Hematopoietic multipotent progenitor cell treated with erythropoietin and hydrocortisone succinate and interleukin-3 and kit ligand, for 17 days (in vitro differentiated cells): ENCODE data around the gene AGBL4.

Experiments
- DNase-seq: peaks from one replicate; pipeline ENCODE4 v3.0.0-alpha.2; 2015; ENCODE audit warnings: low spot score

The AGBL4 gene

DNA sequence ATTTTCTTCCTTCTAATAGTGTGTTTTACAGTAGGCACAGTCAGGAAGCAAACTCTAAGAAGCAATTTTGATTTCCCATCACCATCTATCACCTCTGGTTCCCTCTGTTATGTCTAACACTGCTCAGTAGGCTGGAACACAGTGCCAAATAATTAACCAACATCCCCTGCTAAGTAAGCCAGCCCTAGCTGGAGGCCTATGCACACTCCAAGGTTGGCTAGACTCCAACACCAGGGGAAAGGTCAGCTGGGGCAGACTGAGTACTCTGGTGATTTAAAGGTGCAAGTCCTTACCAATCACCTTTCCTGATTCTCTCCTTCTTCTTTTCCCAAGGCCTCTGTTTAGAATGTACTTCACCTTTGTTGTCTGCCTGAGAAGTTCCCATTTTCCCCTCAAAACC is 1200.6 kb downstream of the AGBL4 start:
- no peak for DNase-seq

DNA sequence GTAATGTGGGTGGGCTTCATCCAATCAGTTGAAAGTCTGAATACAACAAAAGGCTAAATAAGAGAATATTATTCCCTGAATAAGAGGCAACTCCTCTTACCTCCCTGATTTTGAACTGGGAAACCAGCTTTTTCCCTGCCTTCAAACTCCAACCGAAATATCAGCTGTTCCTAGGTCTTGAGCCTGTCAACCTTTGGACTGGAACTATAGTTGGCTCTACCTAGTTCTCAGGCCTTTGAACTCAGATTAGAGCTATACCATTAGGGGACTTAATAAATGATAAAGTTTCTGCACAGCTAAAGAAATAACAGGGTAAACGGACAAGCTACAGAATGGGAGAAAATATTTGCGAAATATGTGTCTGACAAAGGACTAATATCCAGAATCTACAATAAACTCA is 1203.3 kb downstream of the AGBL4 start:
- DNase-seq, result no peak

DNA sequence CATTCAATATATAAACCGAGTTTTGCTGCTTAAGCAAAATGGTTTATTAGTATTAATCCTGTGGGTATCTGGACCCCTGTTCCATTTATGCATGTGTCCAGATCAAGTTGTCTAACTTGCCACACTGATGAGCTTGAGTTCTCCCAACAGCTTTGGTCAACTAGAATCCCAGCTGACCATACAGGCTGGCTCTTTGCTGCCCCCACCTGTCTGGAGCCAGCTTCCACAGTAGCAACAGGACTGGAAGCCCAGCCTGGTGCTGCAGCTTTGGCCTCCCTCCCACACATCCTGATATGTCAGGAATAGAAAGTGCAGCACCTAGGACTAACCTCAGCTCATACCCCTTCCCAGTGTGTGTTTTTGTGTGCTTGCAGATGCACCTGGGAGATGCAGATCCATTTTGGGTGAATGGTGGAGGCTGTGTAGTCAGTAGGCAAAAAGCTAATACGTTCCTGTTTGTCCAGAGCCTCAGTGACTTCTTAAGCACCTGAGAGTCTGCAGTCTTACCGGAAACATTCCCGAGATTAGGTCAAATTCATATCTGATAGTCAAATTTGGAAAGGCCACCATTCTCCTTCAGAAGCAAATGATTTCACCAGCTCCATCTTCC is 1206.1 kb downstream of the AGBL4 start:
- no peak for DNase-seq

DNA sequence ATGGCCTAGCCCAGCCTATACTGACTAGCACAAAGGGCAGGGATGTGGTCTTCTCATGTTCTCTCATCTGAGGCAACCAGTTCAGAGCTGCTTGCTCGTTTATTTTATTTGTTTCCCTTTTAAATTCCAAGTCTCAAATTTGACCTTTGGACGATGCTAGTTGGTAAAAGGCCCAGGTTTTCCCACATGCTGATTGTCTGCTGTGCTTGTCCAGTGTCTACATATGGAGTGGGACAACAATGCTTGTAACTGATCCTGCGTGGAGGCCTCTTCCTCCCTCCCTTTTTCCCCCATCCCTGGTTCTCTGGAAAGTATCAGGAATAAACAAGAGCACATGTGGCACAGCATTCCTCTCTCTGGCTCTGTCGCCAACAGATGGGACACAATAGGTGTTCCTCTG is 1213.0 kb downstream of the AGBL4 start:
- no peak for DNase-seq

DNA sequence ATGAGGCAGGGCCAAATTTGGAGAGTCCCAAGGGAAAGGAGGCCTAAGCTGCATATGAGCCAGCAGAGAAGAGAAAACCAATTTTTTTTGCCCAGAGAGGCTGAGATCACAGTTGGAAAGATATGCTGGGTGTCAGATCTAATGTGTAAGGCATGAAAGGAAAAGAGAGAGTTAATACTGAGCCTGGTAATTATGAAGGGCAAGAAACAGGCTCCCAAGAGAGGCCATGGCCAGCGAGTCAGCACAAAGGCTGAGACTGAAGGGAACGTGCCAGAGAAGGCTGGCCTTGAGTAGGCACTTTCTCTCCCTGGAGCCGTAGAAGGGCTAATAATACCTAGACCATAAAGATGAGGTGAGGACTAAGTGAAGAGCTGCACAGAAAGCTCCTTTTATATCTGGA is 1215.3 kb downstream of the AGBL4 start:
- no peak for DNase-seq

DNA sequence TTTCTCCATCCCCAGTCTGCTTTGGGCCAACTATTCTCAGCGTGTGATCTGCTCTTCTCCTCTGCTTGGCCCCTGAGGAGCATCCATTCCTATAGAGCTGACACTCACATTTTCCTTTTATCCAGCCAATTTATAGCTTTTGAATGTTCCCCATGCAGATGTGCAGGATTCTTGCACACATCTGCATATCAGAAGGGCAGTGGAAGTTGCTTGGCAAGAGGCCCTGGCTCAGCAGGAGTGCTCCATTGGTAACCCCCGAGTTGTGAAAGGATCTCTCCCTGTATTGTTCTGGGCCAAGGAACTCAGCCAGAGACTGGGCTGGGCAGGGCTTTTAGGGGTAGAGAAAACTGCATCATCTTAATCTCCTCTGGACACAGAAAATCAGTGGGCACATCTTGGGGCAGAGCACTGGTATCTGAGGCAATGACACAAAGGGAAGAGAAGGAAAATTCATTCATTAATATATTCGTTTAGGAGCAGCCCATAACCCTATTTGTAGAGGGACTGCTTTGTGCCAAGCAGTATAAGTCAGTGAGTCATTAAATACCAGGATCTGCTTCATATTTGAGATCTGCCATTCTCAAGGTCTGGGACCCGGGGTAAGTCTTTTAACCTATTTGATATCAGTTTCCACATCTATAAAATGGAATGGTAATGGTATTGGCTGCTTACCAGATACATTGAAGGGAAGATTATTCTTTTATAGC is 1216.0 kb downstream of the AGBL4 start:
- DNase-seq, result no peak

DNA sequence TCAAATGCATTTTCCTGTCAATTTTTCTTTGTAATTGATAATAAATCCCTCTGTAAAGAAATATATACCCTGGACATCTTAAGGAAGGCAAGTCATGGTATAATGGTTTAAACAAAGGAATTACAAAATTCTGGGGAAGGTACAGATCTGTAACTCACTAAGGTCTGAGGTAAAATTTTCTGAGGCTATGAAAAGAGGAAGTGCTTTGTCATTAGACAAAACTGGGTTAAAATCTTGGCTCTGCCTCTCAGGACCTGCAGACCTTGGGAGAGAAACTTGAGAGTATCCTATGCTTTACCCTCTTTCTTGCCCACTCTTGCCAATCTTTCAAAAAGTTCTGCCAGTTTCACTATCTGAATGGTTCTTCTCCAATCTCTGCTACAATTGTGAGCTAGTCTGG is 1220.3 kb downstream of the AGBL4 start:
- no peak for DNase-seq

DNA sequence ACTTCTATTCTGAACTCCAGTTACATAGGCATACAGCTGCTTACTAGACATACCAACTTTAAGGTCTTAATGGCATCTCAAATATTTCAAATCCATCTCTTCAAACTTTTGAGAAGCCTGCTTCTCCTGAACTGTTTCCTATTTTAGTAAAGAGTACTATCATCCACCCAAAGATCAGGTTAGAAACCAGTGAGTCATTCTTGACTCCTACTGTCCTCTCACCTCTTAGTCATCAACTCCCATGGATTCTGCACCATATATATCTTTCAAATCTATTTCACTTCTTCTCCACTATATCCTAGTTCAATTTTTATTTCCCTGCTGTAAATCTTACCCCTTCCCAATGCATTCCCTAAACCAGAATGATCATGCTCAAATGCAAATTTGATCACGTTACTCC is 1228.9 kb downstream of the AGBL4 start:
- no peak for DNase-seq

DNA sequence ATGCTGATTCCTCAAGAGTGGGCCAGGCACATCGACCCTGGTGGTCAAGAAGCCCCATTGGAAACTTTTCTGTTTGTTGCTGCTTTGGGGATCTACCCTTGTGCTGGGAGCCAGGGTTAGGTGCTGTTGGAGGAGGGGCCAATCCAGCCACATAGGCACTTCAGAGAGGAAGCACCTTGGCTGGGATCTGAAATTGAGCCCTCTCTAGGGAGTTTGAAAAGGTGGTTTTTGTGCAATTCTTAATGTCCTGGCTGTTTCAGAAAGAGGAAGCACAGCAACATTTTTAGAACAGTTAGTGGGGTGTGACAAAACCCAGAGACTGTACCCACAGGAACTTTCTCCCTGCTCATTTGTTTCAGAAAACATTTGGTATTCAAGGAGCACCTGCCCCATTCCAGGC is 1229.9 kb downstream of the AGBL4 start:
- no peak for DNase-seq

DNA sequence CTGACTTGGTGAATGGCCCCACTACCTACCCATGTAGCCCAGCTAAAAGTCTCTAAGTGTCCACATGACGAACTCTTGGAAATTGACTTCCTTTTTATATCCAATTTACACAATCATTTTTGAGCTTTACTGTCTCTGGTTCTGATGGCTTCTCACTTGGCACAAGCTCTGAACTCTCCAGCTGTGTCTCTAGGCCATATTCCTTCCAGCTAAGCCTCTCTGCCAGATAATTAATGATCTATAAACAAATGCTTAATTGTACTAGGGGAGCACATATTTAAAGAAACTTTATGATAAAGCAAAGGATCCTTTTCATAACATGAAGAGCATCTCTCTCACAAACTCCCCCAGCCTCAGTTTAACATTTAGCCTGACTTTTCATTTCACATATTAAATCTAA is 1230.8 kb downstream of the AGBL4 start:
- DNase-seq, result no peak

DNA sequence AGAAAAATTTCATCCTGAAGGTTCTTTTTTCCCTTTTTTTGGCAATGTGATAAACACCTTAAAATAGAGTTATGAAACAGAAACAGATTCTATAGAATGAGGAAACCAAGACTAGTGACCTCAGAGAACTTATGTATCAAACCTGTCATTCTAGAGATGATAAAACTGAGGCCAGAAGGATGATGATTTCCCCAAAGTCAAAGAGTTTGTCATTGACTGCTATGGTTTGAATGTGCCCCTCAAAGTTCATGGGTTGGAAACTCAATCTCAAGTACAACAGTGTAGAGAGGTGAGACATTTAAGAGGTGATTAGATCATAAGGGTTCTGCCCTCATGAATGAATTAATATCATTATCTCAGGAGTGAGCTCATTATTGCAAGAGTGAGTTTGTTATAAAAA is 1233.4 kb downstream of the AGBL4 start:
- DNase-seq, result no peak

DNA sequence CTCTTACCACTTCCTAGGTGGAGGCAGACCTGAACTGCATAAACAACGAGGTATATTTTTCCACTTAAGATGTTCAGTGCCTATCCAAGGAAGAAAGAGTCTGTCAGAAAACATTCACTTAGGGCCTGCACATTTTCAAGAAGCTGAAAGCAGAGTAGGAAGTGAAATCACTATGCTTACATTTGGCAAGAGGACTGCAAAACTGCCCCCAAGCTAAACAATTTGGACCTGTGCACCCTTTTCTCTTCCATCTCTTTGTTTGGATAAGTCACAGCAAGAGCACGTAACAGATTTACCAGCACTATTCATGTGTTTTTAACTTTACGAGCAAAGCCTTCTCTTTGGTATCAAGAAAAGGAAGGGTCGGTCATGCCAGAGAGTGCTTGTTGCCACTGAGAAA is 1233.9 kb downstream of the AGBL4 start:
- no peak for DNase-seq

DNA sequence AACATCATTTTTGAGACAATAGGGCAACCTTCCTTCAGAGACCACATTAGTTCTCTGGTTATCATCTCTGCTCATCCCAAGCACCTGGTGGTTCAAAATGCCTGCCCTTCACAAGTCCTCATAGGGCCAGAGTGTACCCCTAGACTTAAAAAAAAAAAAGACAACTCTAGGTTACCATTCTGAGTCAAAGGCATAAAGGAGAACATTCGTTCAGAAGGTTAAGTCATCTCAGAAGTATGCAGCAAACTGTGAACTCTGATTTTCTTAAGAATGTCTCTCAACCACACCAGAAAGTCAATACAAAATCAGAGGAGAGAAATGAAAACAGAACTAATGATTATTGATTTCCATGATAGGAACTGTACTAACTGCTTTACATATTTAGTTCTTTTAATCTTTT is 1237.9 kb downstream of the AGBL4 start:
- no peak for DNase-seq

DNA sequence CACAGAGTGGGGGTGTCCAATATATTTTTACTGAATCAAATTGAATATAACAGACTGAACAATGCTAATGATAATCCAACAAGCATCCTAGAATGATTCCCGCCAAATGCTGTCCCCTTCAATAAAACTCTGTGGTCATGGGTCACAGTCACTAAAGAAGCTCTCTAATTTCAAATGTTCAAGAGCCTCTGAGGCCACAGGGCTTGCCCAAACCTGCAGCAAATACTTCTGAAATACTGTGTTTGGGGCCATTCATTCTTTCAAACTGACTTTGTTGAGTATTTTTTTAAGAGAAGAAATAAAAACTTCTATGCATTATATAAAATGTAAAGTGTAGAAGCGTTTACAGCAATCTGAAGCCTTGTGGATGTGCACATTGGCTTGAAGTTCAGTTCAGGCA is 1239.5 kb downstream of the AGBL4 start:
- DNase-seq, result no peak

DNA sequence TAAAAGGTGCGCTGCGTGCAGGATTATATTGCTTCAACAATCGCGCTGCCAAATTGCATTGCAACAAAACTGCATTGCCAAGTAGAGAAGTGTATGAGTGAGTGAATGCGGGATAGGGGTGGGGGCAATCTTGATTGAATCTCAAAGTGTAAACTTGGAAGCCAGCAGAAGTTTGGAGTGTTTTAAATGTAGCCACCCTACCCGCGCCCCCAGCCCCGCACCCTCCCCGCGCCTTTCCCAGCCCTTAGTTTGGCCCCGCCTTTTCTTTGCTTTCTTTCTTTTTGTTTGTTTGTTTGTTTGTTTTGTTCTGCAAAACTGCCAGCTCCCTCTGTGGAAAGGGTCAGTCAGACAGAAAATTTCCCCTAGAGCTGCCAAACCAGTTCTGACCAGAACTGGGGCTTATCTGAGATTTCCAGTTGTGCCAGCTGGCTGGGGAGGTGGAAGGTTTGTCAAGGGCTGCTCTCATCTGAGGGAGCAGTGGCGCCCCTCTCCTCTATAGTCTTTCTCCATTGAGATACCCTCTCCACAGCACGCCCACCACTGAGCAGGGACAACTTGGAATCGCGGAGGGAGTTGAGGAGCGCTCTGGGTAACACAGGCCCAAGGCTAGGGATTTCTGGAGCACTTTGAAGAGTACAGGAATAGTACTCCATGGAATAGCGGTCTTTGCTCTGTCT is 1246.4 kb downstream of the AGBL4 start:
- no peak for DNase-seq

DNA sequence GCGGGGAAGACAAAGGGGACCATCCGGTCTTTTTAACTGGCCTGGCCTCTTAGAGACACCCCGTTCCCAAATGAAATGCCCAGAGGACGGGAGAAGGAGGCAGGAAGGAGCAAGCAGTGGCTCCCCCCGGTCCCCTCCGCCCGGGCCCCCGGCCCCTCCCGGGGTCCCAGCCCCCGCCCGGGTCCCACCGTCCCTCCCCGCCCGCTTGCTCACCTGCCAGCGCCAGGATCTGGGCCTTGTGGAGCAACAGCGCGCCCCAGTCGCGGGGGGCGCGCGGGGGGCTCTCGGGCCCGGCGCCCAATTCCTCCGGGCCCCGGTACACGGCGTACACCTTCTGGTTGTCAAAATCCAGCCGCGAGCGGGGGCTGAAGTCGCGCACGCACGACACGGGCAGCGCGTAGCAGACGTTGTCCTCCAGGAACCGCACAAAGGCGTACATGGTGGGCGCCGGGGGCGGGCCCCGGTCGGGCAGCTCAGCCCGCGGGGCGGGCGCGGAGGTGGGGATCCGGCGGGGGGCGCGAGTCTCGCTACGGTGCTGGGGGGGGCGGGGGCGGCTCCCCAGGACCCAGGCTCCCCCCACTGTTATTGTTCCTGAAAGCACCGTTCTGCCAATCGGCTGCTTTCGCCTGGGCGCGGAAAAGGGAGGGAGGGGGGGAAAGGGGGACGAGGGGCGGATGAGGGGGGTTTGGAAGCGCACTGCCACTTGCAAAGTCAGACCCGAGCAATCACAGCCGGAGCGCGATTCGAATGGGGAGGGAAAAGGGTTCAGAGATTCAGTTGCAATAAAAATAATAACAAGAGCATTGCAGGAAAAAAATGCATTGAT is 1247.1 kb downstream of the AGBL4 start, which contains the start of gene BEND5:
Gene BEND5, minus strand, starts transcription at position 499 of the 826 bp plus-strand sequence. Its CDS starts 60 bp downstream, at position 439.
- DNase-seq, result no peak

DNA sequence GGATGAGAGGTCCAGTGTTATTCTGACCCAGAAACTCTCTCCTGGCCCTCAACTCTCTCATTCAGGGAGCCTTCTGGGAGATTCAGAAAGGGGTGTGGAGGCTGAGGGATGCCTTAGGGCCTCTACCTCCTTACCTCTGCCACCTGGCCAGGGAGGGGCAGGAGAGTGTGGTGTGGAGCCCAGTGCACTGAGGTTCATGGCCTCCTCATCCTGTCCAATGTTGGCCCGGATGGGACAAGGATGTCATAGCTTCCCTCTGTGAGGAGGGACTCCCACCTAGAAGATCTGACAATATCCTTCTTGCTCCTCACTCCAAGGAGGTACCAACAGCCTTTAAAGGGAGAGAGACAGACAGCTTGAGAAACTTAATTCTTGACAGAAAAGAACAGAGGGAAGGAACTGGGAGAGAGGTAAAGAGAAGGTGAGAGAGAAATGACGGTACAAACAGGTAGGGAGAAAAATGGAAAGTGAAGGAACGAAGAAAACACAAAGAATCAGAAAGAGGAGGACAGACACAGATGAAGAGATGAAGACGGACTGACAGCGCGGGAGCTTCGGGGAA is 1247.8 kb downstream of the AGBL4 start:
- no peak for DNase-seq

DNA sequence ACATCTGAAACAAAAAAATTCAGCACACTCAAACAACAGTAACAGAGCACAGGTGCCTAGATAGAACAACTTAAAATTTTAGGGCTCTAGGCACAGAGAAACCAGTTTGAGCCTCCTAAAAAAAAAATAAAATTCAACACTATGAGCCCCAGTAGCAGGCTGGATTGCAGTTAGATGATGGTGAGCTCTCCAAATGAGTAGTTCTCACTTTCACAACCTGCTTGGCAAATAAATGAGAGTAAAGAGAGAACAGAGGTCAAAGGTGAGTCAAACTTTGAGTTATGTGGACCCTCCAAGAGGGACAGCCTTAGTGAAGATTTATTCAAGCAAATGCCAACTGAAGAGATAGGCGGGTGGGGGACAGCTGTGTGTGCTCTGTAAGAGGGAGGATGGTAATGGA is 1250.6 kb downstream of the AGBL4 start:
- DNase-seq, result no peak

DNA sequence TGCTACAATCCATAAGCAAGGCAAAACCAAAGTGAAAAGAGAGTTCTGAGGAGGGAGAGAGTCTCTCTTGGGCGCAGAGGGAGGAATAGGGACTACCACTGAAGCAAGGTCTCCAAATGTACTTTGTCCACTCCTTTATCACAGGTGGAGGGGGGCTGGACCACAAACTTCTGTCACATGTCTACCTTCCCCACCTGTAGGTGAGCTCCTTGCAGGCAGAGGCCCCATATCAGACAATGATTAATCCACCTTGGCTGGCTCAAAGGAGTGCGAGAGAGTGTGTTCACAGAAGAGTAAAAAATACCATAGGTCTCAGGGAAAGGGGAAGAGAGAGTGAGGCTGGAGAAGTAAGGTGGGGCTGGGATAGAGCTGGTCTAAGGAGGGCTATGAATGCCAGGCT is 1251.5 kb downstream of the AGBL4 start:
- DNase-seq, result no peak

DNA sequence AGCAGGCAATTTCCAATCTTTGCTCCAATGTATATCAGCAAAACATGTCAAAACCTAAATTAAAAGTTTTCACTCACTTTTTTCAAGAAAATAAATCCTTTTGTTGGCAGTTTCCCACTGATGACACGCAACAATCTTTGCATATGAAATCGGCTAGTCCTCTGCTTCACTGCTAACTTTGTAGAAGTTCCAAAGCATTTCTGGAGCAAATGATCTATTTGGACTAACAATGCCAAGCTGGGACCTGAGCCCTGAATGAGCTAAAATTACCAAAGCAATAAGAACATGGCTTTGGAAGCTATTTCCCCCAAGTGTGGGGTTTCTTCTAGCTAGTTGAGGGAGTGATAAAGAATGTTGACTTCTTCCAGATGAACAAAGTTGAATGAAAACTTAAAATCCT is 1252.2 kb downstream of the AGBL4 start:
- no peak for DNase-seq

DNA sequence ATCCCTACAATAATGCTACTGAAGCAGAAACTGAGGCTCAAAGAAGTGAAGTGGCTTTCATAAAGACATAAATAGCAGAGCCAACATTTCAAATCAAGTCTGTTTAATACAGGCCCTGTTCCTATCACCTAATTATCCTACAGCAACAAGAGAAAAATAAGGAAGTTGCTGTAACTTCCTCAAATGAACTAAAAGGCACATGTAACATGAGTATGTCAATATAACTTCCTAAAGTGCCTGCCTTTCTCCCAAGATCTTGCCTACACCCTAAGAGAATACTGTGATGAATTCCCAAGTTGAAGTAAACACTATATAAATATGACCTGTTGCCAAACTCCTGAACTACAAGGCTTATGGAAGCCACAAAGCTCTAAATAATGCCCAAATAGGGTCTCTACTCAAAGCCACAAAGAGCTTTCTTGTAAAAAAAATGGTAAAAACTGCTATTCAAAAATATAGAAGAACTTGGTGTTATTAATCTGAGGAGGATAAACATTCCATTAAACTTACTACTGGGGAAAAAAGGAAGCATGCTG is 1255.7 kb downstream of the AGBL4 start:
- no peak for DNase-seq

DNA sequence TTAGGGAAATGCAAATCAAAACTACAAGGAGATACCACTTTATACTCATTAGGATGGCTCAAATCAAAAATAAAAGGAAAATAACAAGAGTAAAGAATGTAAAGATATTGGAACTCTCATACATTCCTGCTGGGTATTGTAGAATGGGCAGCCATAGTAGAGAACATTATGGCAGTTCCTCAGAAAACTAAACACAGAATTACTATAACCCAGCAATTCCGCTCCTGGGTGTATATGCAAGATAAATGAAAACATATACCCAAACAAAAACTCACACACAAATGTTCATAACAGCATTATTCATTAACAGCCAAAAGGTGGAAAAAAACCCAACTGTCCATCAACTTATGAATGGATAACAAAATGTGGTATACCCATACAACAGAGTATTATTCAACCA is 1258.4 kb downstream of the AGBL4 start:
- DNase-seq, result no peak
